SK-MEL-5 (cell line): ENCODE data around the gene NAIP. TPM values are rescaled to one million over a fixed set of nuclear protein-coding genes. Genes with fewer than 3 reads are reported as not detected.
"Not testable (repeated sequence)": the region's sequence is repeated elsewhere in the genome, so short reads cannot be mapped to it uniquely, and the experiment has no call there.

Source experiments
- DNase-seq: peaks from one replicate; pipeline ENCODE4 v3.0.0-alpha.2; 2016; ENCODE audit warnings: low read depth, low spot score
- in situ Hi-C: cut with HindIII; loops from 2 replicates; pipeline ENCODE4 v1.10.0; 2016; ENCODE audit warnings: low sequenced_read_pairs, high pct_unique_total_duplicates, low pct_unique_long_range_greater_than_20kb
- polyA plus RNA-seq, 2 experiments: library from polyadenylated mRNA; depleted of rRNA; stranded (reverse); fragments of >200 nt; gene quantifications; 2 replicates each; pipeline ENCODE4 v1.2.3, GENCODE V29; 2015
- total RNA-seq: library from RNA; depleted of rRNA; stranded (reverse); fragments of >200 nt; shearing (Covaris generic); gene quantifications from 2 replicates; pipeline ENCODE4 v1.2.3, GENCODE V29; 2014; rRNA removed

Gene NAIP
- 3.0 and 3.2 TPM in 2 replicates for total RNA-seq
- 1.2 and 2.8 TPM in 2 replicates for polyA plus RNA-seq (2015; cell fraction: cytosol; rRNA removed)
- polyA plus RNA-seq (2015; cell fraction: nucleus; rRNA removed) = 20.6 and 26.0 TPM in 2 replicates

GRCh38 chr5:71025289-71025953 lies at the start of gene NAIP:
Gene NAIP (minus strand): TSS chr5:71025339. CDS start chr5:71012915, 12,424 bp downstream.
- in situ Hi-C loops = not testable (repeated sequence)

GRCh38 chr5:71067262-71067928 lies 42.3 kb upstream of the NAIP start, which contains the start of gene GTF2H2:
Gene GTF2H2 (minus strand): TSS chr5:71067676. CDS start chr5:71062763, 4,913 bp downstream.
- in situ Hi-C loops = not testable (repeated sequence)

More at GRCh38 chr5:71025289-71025953, at the start of gene NAIP:
- DNase-seq = not testable (repeated sequence)

GRCh38 chr5:71061322-71061721 lies 36.2 kb upstream of the NAIP start:
- DNase-seq, in situ Hi-C loops: not testable (repeated sequence)

More at GRCh38 chr5:71067262-71067928, 42.3 kb upstream of the NAIP start, which contains the start of gene GTF2H2:
- not testable (repeated sequence) for DNase-seq

GRCh38 chr5:71059426-71059825 lies 34.3 kb upstream of the NAIP start:
- DNase-seq, in situ Hi-C loops: not testable (repeated sequence)

GRCh38 chr5:71044808-71045207 lies 19.7 kb upstream of the NAIP start:
- in situ Hi-C loops, DNase-seq: not testable (repeated sequence)

- in situ Hi-C loops, DNase-seq: not testable (repeated sequence)
Observed at GRCh38 chr5:71044128-71044527, 19.0 kb upstream of the NAIP start.

- DNase-seq, in situ Hi-C loops: not testable (repeated sequence)
Observed at GRCh38 chr5:71031046-71031776, 6.1 kb upstream of the NAIP start.

GRCh38 chr5:71020643-71021042 lies 4.5 kb downstream of the NAIP start:
- in situ Hi-C loops = not testable (repeated sequence)

GRCh38 chr5:71018376-71019005 lies 6.6 kb downstream of the NAIP start:
- DNase-seq, in situ Hi-C loops: not testable (repeated sequence)

More at GRCh38 chr5:71020643-71021042, 4.5 kb downstream of the NAIP start:
- not testable (repeated sequence) for DNase-seq

- DNase-seq = no peak
- in situ Hi-C loops = no loop called here
Observed at GRCh38 chr5:71014176-71014575, 11.0 kb downstream of the NAIP start.

- no peak for DNase-seq
- in situ Hi-C loops = no loop called here
Observed at GRCh38 chr5:71013575-71013974, 11.6 kb downstream of the NAIP start.

- in situ Hi-C loops = no loop called here
- DNase-seq = no peak
Observed at GRCh38 chr5:71011194-71011792, 13.8 kb downstream of the NAIP start.

GRCh38 chr5:71006983-71007382 lies 18.2 kb downstream of the NAIP start:
- DNase-seq, in situ Hi-C loops: not testable (repeated sequence)

GRCh38 chr5:70984882-70985281 lies 40.3 kb downstream of the NAIP start:
- in situ Hi-C loops, DNase-seq: not testable (repeated sequence)

- DNase-seq, in situ Hi-C loops: not testable (repeated sequence)
Observed at GRCh38 chr5:70967220-70967619, 57.9 kb downstream of the NAIP start.

GRCh38 chr5:70964531-70964930 lies 60.6 kb downstream of the NAIP start:
- DNase-seq, in situ Hi-C loops: not testable (repeated sequence)

- DNase-seq, in situ Hi-C loops: not testable (repeated sequence)
Observed at GRCh38 chr5:70953068-70953467, 72.1 kb downstream of the NAIP start.
